Neural crest cell (in vitro differentiated cells): ENCODE data around the gene METAP1. TPM values are rescaled to one million over a fixed set of nuclear protein-coding genes. Genes with fewer than 3 reads are reported as not detected.

Experiments used
- DNase-seq: peaks from one replicate; pipeline ENCODE4 v3.0.0; 2021; ENCODE audit warnings: low read depth, mixed read lengths, low spot score
- H3K27ac Mint-ChIP-seq: one replicate; pipeline ENCODE4 v1.8.0; 2021; ENCODE audit warnings: mild to moderate bottlenecking, mixed read lengths; ENCODE audit not compliant: unreplicated experiment
- H3K27me3 Mint-ChIP-seq: 2 replicates; pipeline ENCODE4 v1.8.0; 2021; ENCODE audit warnings: low read depth, mild to moderate bottlenecking, mixed read lengths
- H3K36me3 Mint-ChIP-seq: 2 replicates; pipeline ENCODE4 v1.8.0; 2021; ENCODE audit warnings: low read depth, mild to moderate bottlenecking, mixed read lengths
- H3K4me1 Mint-ChIP-seq: 2 replicates; pipeline ENCODE4 v1.8.0; 2021; ENCODE audit warnings: mixed read lengths
- H3K4me3 Mint-ChIP-seq: one replicate; pipeline ENCODE4 v1.8.0; 2021; ENCODE audit warnings: mild to moderate bottlenecking, mixed read lengths
- H3K9me3 Mint-ChIP-seq: 2 replicates; pipeline ENCODE4 v1.8.0; 2021; ENCODE audit warnings: mixed read lengths
- CTCF ChIP-seq: fragments of 200-600 bp; sonication (generic); conservative IDR thresholded peaks from 2 replicates; pipeline ENCODE4 v1.5.0; 2021; ENCODE audit warnings: antibody characterized with exemption, mild to moderate bottlenecking
- total RNA-seq: library from RNA; stranded (reverse); gene quantifications from 2 replicates; pipeline ENCODE4 v1.2.1, GENCODE V29; 2021

METAP1 gene
- total RNA-seq, 1 donor from 2014 or later: 52.1 TPM

- Mint-ChIP-seq H3K27me3 (no peaks in the 10 kb centered on the region), H3K4me1 (no peaks in the 10 kb centered on the region), H3K9me3 (peaks cover 2% of the 10 kb centered on the region), H3K4me3 (no peak overlapping the region), H3K27ac (no peak overlapping the region), H3K36me3 (no peaks in the 10 kb centered on the region)
- no peak for DNase-seq
- no peak for TF ChIP-seq CTCF
Observed at GRCh38 chr4:98958065-98958464, 37.5 kb upstream of the METAP1 start.

- Mint-ChIP-seq H3K27me3 (no peaks in the 10 kb centered on the region), H3K27ac (no peak overlapping the region), H3K9me3 (peaks cover 4% of the 10 kb centered on the region), H3K36me3 (no peaks in the 10 kb centered on the region), H3K4me3 (no peak overlapping the region), H3K4me1 (no peaks in the 10 kb centered on the region)
- TF ChIP-seq CTCF: no peak
- no peak for DNase-seq
Observed at GRCh38 chr4:98959411-98959810, 36.1 kb upstream of the METAP1 start.

- no peak overlapping the region for H3K4me3 Mint-ChIP-seq
- H3K27ac Mint-ChIP-seq: no peak overlapping the region
- no peaks in the 10 kb centered on the region for H3K36me3 Mint-ChIP-seq
- DNase-seq: no peak
- H3K27me3 Mint-ChIP-seq: no peaks in the 10 kb centered on the region
- no peak for TF ChIP-seq CTCF
- H3K9me3 Mint-ChIP-seq: peaks cover 4% of the 10 kb centered on the region
- H3K4me1 Mint-ChIP-seq: peaks cover 4% of the 10 kb centered on the region
Observed at GRCh38 chr4:98961770-98962169, 33.8 kb upstream of the METAP1 start.

GRCh38 chr4:98963538-98964433 is 31.7 kb upstream of the METAP1 start:
- Mint-ChIP-seq H3K27ac (no peak overlapping the region), H3K9me3 (peaks cover 7% of the 10 kb centered on the region), H3K27me3 (no peaks in the 10 kb centered on the region), H3K4me1 (peaks cover 10% of the 10 kb centered on the region), H3K36me3 (no peaks in the 10 kb centered on the region), H3K4me3 (no peak overlapping the region)
- DNase-seq: no peak
- TF ChIP-seq CTCF: no peak

- no peak for TF ChIP-seq CTCF
- Mint-ChIP-seq H3K27ac (no peak overlapping the region), H3K9me3 (peaks cover 7% of the 10 kb centered on the region), H3K27me3 (no peaks in the 10 kb centered on the region), H3K4me3 (no peak overlapping the region), H3K4me1 (peaks cover 28% of the 10 kb centered on the region), H3K36me3 (no peaks in the 10 kb centered on the region)
- DNase-seq: no peak
Observed at GRCh38 chr4:98966926-98967325, 28.6 kb upstream of the METAP1 start.
